ENCODE data around the gene HOXC9.

Gene HOXC9

GRCh38 chr12:53998110-53998899, 1.7 kb upstream of the HOXC9 start:
- in situ Hi-C loops (cut with MboI; ENCODE audit: low sequenced_read_pairs) = loop anchor here (25.0 kb wide), 1 partner anchor 389 kb away; the partner anchor contains the start of gene ZNF385A

DNA sequence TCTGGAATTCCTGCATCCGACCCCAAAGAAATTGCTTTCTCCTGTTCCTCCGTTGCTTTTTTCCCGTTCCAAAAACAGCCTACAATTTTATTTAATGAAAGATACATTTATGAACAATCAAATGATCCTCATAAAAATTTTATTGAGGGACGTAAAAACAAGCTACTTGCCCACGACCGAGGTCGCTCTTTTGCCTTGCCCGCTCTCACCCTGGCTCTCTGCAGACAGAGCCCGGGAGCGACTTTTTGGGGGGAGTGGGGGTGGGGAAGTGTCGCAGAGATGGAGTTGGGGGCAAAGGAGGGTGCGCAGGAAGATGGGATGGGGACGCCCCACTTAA, 1.1 kb upstream of the HOXC9 start:
- in situ Hi-C loops (cut with MboI; ENCODE audit: low sequenced_read_pairs) = loop anchor here (25.0 kb wide), 1 partner anchor 388 kb away; the partner anchor contains the start of gene ZNF385A

- in situ Hi-C loops (cut with MboI; ENCODE audit: low sequenced_read_pairs) = loop anchor here (25.0 kb wide), 1 partner anchor 388 kb away; the partner anchor contains the start of gene ZNF385A
Measured at GRCh38 chr12:53999559-54000115, 324 bp upstream of the HOXC9 start.

GRCh38 chr12:54001283-54002187, 1.6 kb downstream of the HOXC9 start:
- in situ Hi-C loops (cut with MboI; ENCODE audit: low sequenced_read_pairs) = no loop called here

GRCh38 chr12:54002278-54002914, 2.4 kb downstream of the HOXC9 start:
- in situ Hi-C loops (cut with MboI; ENCODE audit: low sequenced_read_pairs) = no loop called here

DNA sequence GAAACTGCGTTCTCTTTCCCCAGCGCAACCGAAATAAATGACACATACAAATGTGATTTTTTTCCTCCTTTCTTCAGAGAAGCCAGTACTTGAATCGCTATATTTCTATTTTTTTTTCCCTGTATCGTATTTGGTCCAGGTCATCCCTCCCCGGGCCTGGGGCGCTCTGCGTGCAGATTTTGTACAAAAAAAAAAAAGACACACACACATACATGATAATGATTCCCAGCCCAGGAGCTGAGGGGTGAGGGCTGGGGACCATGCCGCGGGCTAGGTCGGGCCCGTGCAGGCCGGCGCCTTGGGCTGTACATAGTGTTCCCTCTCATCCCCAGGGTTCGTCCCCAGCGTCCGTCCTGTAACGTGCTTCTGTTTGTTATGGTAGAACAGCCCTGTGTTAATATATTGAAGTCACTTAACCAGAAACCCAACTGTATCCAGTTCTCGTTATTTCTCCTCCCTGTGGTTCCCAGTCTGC, 3.0 kb downstream of the HOXC9 start:
- in situ Hi-C loops (cut with MboI; ENCODE audit: low sequenced_read_pairs) = no loop called here

GRCh38 chr12:54003625-54004024, 3.7 kb downstream of the HOXC9 start:
- in situ Hi-C loops (cut with MboI; ENCODE audit: low sequenced_read_pairs) = no loop called here

DNA sequence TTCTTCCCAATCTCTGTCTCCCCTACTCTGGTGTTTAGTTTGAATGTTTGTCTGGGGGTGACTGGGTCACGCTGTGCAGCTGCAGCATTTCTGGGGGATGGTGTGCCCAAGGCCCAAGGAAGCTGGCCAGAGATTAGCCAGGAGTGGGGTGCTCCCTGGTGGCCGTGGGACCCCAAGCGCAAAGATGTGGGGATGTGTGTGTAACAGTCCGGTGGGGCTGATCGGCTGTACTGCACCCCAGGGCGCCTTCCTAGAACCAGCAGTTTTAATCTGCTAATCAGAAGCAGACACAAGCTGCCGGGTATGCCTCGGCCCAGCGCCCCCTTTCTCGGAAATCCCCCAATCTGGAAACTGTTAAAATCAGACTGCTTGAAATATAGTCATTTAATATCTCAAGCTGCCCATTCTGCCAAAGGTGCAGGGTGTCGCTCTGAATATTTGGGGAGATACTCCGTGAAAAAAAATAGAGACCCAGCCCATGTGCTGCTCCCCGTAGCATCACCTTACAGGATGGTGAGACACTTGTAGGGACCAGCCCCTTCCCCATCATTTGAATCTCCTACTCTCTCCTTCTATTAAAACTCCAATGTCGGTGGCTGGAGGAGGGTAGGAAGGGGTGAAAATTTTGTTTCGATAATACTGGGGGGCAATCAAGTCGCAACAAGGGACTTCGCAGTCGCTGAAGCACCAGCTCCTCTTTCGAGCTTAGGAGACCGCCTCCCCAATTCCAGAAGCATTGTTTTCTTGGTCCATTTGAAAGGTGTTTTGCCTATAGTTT, 4.3 kb downstream of the HOXC9 start:
- in situ Hi-C loops (cut with MboI; ENCODE audit: low sequenced_read_pairs) = no loop called here

GRCh38 chr12:54004841-54005530, 5.0 kb downstream of the HOXC9 start:
- in situ Hi-C loops (cut with MboI; ENCODE audit: low sequenced_read_pairs) = no loop called here

- in situ Hi-C loops (cut with MboI; ENCODE audit: low sequenced_read_pairs) = no loop called here
Measured at GRCh38 chr12:54005531-54005852, 5.5 kb downstream of the HOXC9 start.

- in situ Hi-C loops (cut with MboI; ENCODE audit: low sequenced_read_pairs) = no loop called here
Measured at GRCh38 chr12:54005853-54006558, 6.0 kb downstream of the HOXC9 start.

DNA sequence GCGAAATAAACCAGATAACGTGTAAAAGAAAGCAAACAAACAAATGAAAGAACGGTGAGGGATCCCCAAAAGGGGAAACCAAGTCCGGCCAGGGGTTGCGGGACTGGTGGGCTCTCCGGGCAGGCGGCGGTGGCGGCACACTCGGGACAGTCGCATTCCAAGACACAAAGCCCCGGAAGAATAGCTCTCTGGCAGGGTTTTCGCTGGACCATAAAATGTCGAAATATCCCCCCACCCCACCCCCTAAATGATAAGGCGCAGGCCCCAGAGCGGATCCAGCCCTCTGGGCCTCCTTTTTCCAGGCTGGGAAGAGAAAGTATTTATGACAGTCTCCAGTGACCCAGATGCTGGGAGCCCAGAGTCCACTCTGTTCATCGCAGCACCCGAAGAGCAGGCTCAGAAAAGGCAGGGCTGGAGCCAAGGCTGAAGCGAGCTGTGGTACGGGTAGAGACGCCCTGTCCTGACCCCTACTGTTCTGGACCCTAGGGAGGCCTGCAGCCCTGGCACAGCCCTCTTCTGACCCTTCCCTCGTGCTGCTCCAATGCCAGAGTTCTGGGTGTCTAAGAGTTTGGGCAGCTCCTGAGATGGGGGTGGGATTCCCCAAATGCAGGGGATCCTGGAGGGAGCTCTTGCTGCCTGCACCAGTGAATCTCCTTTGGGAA, 6.7 kb downstream of the HOXC9 start:
- in situ Hi-C loops (cut with MboI; ENCODE audit: low sequenced_read_pairs) = no loop called here

DNA sequence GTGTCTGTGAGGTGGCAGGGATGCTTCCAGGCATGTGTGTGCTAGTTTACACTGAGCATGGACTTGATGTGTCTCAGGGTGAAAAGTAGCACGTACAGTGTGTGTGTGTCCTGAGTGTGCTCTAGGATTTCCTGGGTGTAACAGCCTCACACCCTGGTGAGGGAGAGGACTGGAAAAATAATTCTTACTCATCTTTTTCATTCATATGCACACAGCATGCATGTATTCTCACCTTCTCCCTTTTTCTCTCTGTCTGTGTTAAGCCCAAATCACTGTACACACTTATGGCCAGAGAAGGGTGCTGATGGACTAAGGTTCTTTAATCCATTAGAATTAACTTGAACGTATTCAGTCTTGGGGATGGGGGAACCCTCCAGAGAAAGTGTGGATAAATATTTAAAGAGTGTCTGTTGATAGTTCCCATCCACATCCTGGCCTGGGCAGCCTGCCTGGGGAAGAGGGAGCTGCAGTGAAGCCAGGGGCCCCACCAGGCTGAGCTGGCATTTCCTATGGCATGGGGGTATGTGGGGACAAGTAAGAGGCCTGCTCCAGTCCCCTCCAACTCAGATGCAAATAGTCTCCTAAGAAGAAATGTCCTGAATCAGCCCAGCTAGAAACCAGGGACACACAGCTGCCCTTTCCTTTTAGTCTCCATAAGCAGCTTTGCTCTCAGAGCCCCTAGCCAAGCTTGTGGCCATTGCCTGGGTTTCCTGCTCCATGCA, 7.7 kb downstream of the HOXC9 start:
- in situ Hi-C loops (cut with MboI; ENCODE audit: low sequenced_read_pairs) = no loop called here

GRCh38 chr12:54008260-54008552, 8.2 kb downstream of the HOXC9 start:
- in situ Hi-C loops (cut with MboI; ENCODE audit: low sequenced_read_pairs) = no loop called here

DNA sequence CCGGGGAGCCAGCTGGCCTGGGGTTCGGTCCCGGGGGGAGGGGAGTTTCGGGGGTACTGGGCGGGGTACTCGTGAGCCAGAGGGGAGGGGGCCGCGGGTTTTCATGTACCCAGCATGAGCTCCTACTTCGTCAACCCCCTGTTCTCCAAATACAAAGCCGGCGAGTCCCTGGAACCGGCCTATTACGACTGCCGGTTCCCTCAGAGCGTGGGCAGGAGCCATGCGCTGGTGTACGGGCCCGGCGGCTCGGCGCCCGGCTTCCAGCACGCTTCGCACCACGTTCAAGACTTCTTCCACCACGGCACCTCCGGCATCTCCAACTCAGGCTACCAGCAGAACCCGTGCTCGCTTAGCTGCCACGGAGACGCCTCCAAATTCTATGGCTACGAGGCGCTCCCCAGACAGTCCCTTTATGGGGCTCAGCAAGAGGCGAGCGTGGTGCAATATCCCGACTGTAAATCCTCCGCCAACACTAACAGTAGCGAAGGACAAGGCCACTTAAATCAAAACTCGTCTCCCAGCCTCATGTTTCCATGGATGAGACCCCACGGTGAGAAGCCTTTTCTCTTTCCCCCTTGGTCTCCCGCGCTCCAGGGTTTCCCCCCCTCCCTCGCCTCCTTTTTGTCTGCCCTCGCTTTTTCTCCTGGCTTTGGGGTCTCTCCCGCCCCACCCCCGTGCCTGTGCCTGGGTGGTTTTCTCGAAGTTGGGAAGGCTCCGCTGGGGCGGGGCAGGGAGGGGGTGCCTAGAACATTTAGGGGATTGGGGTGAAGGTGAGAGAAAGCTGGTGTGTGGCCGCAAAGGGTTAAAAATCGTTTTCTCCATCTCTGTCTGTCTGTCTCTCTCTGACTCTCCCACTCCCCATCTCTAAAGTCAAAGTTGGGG, 9.5 kb downstream of the HOXC9 start:
- in situ Hi-C loops (cut with MboI; ENCODE audit: low sequenced_read_pairs) = no loop called here

DNA sequence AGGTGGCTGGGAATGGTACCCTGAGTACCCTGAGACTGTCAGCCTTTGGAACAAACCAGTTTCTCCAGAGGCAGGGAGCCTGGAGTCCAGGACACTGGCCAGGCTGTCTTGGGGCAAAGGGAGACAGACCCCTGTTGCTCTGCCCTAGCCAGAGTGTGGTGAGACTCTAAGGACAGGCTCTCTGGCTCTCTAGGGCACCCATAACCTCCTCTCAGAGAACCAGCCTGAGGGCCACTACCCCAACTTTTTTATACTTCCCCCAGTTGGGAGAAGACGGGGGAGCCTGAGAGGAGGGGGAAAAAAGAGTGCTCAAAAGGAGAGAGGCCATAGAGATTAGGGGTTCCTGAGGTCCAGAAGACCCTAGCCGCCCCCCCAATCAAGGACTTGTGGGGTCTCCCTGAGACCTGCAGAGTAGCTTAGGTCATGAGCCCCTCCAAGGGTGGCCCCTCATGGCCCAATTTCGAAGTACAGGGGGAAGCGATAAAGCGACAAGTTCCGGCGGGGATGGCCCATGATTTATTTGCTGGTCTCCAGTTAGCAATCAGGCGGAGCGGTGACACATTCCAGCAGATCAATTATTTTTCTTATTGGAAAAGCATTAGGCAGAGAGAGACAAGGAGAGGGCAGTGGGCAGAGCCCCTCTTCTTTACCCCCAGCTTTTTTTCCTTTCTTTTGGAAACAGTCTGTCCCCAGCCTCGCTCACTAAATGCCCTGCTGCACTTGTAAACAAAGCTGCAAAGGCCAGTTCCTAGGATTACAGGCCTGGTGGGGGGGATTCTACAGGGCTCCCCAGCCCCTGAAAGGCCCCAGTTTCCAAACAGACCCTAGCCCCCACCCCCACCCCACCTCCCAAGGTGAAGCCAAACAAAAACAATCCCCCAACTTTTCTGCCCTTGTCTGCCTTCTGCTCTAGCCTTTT, 10.4 kb downstream of the HOXC9 start:
- in situ Hi-C loops (cut with MboI; ENCODE audit: low sequenced_read_pairs) = no loop called here
